Measurements from ENCODE around the gene GATAD2B. TPM values are rescaled to one million over a fixed set of nuclear protein-coding genes. Genes with fewer than 3 reads are reported as not detected.

Gene GATAD2B
- total and polyA plus RNA-seq, 2 donors (not counting 1 experiment from before 2014, with no cell fraction given): 4.8 to 5.2 TPM

- no peak for TF ChIP-seq EZH2 (IDR thresholded peaks at IDR 0.05; ENCODE audit: low read length, missing control alignments)
- TF ChIP-seq, protein P1, sequence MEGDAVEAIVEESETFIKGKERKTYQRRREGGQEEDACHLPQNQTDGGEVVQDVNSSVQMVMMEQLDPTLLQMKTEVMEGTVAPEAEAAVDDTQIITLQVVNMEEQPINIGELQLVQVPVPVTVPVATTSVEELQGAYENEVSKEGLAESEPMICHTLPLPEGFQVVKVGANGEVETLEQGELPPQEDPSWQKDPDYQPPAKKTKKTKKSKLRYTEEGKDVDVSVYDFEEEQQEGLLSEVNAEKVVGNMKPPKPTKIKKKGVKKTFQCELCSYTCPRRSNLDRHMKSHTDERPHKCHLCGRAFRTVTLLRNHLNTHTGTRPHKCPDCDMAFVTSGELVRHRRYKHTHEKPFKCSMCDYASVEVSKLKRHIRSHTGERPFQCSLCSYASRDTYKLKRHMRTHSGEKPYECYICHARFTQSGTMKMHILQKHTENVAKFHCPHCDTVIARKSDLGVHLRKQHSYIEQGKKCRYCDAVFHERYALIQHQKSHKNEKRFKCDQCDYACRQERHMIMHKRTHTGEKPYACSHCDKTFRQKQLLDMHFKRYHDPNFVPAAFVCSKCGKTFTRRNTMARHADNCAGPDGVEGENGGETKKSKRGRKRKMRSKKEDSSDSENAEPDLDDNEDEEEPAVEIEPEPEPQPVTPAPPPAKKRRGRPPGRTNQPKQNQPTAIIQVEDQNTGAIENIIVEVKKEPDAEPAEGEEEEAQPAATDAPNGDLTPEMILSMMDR (conservative IDR thresholded peaks at IDR 0.05 in 1 of 2, IDR thresholded peaks at IDR 0.05 in 1 of 2; ENCODE audit: low read depth in 1 of 2, low read length in 2 of 2): no peak
- no peak overlapping the region for H3K27ac ChIP-seq (ENCODE audit: insufficient read depth, low read length)
Measured at GRCh38 chr1:153929426-153929825, 6.7 kb upstream of the GATAD2B start.

DNA sequence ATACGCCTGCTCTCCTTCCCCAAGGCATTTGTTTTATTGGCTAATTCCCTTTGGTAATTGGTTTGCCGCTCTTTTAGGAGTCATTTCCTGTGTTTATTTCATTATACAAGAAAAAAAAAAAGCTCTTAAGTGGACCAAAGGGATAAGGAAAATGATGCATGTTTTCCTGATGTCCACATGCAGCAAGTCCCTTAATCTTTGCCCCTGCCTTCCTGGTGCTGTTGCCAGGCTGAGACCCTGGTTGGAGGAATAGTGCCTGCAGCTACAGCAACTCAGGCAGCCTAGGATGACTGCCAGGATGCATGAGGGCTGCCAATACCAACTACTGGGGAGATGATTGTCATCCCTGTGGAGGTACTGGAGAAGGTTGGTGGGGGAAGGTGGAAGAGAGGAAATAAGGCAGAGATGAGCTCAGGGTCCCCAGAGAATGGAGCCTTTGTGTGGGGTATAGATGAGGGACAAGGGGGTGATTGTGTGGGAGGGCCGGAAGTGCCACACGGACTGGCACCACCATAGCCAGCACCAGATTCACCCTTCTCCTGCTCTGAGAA lies 6.1 kb upstream of the GATAD2B start:
- no peak for TF ChIP-seq EZH2 (IDR thresholded peaks at IDR 0.05; ENCODE audit: low read length, missing control alignments)
- TF ChIP-seq, protein P1 (conservative IDR thresholded peaks at IDR 0.05 in 1 of 2, IDR thresholded peaks at IDR 0.05 in 1 of 2; ENCODE audit: low read depth in 1 of 2, low read length in 2 of 2): no peak
- Histone ChIP-seq H3K4me2 (ENCODE audit: extremely low read depth, insufficient read depth, low read length) (peak overlapping the region; percentile 17), H4K20me1 (ENCODE audit: control insufficient read depth, extremely low read depth, insufficient read depth, low read length) (no peaks in the 10 kb centered on the region), H3K9me3 (ENCODE audit: control insufficient read depth, insufficient read depth, low read depth, low read length) (no peaks in the 10 kb centered on the region), H3K27me3 (ENCODE audit: control insufficient read depth, insufficient read depth, low read length) (no peaks in the 10 kb centered on the region), H3K36me3 (ENCODE audit: control insufficient read depth, insufficient read depth, low read length) (peaks cover 8% of the 10 kb centered on the region), H3K9ac (ENCODE audit: insufficient read depth, low read length) (no peak overlapping the region), H3K4me3 (replicated peaks in 1 of 4; ENCODE audit: control extremely low read depth in 1 of 4, insufficient read depth in 1 of 4, low read depth in 3 of 4, low read length in 4 of 4) (no peak overlapping the region), H3K4me1 (ENCODE audit: control insufficient read depth, extremely low read depth, insufficient read depth, low read length) (peaks cover 8% of the 10 kb centered on the region), H2AFZ (ENCODE audit: low read length) (no peak overlapping the region), H3K79me2 (ENCODE audit: control insufficient read depth, insufficient read depth, low read length) (no peaks in the 10 kb centered on the region), H3K27ac (ENCODE audit: insufficient read depth, low read length) (no peak overlapping the region)
- DNase-seq (ENCODE audit: low read depth in 2 of 2): peak; percentile 31 to 40

More at GRCh38 chr1:153929426-153929825, 6.7 kb upstream of the GATAD2B start:
- Histone ChIP-seq H3K4me1 (ENCODE audit: control insufficient read depth, extremely low read depth, insufficient read depth, low read length) (peaks cover 5% of the 10 kb centered on the region), H3K9me3 (ENCODE audit: control insufficient read depth, insufficient read depth, low read depth, low read length) (no peaks in the 10 kb centered on the region), H3K4me3 (replicated peaks in 1 of 4; ENCODE audit: control extremely low read depth in 1 of 4, insufficient read depth in 1 of 4, low read depth in 3 of 4, low read length in 4 of 4) (no peak overlapping the region), H3K27me3 (ENCODE audit: control insufficient read depth, insufficient read depth, low read length) (no peaks in the 10 kb centered on the region), H3K4me2 (ENCODE audit: extremely low read depth, insufficient read depth, low read length) (no peak overlapping the region), H3K36me3 (ENCODE audit: control insufficient read depth, insufficient read depth, low read length) (peaks cover 8% of the 10 kb centered on the region), H3K79me2 (ENCODE audit: control insufficient read depth, insufficient read depth, low read length) (no peaks in the 10 kb centered on the region), H3K9ac (ENCODE audit: insufficient read depth, low read length) (no peak overlapping the region), H4K20me1 (ENCODE audit: control insufficient read depth, extremely low read depth, insufficient read depth, low read length) (no peaks in the 10 kb centered on the region), H2AFZ (ENCODE audit: low read length) (no peak overlapping the region)
- no peak for DNase-seq (ENCODE audit: low read depth in 2 of 2)

- Histone ChIP-seq H3K79me2 (ENCODE audit: control insufficient read depth, insufficient read depth, low read length) (no peaks in the 10 kb centered on the region), H3K4me2 (ENCODE audit: extremely low read depth, insufficient read depth, low read length) (no peak overlapping the region), H3K4me1 (ENCODE audit: control insufficient read depth, extremely low read depth, insufficient read depth, low read length) (peaks cover 12% of the 10 kb centered on the region), H3K4me3 (replicated peaks in 1 of 4; ENCODE audit: control extremely low read depth in 1 of 4, insufficient read depth in 1 of 4, low read depth in 3 of 4, low read length in 4 of 4) (no peak overlapping the region), H3K9ac (ENCODE audit: insufficient read depth, low read length) (no peak overlapping the region), H3K36me3 (ENCODE audit: control insufficient read depth, insufficient read depth, low read length) (peaks cover 8% of the 10 kb centered on the region), H3K9me3 (ENCODE audit: control insufficient read depth, insufficient read depth, low read depth, low read length) (no peaks in the 10 kb centered on the region), H3K27ac (ENCODE audit: insufficient read depth, low read length) (no peak overlapping the region), H4K20me1 (ENCODE audit: control insufficient read depth, extremely low read depth, insufficient read depth, low read length) (no peaks in the 10 kb centered on the region), H3K27me3 (ENCODE audit: control insufficient read depth, insufficient read depth, low read length) (no peaks in the 10 kb centered on the region), H2AFZ (ENCODE audit: low read length) (no peak overlapping the region)
- TF ChIP-seq, protein P1 (conservative IDR thresholded peaks at IDR 0.05 in 1 of 2, IDR thresholded peaks at IDR 0.05 in 1 of 2; ENCODE audit: low read depth in 1 of 2, low read length in 2 of 2): no peak
- TF ChIP-seq EZH2 (IDR thresholded peaks at IDR 0.05; ENCODE audit: low read length, missing control alignments): no peak
- no peak for DNase-seq (ENCODE audit: low read depth in 2 of 2)
Measured at GRCh38 chr1:153928245-153928644, 5.5 kb upstream of the GATAD2B start.

All from fibroblast of lung (primary cell).